KMS-11 (cell line): ENCODE data around the gene WNT3A.

ENCODE experiments used
- H2AFZ ChIP-seq: fragments of 200-600 bp; sonication (generic); 2 replicates; pipeline ENCODE4 v1.6.1; 2016; ENCODE audit warnings: antibody characterized with exemption, mixed run types, low read depth
- H3K27ac ChIP-seq: fragments of 200-600 bp; sonication (generic); 2 replicates; pipeline ENCODE4 v1.6.1; 2016; ENCODE audit warnings: mild to moderate bottlenecking, mixed run types
- H3K27me3 ChIP-seq: fragments of 200-600 bp; sonication (generic); 2 replicates; pipeline ENCODE4 v1.6.1; 2017; ENCODE audit warnings: mild to moderate bottlenecking, low read depth, mixed run types, moderate library complexity; ENCODE audit not compliant: insufficient read depth
- H3K36me3 ChIP-seq: fragments of 200-600 bp; sonication (generic); 2 replicates; pipeline ENCODE4 v1.6.1; 2017; ENCODE audit warnings: mild to moderate bottlenecking, mixed run types; ENCODE audit not compliant: insufficient read depth
- H3K4me1 ChIP-seq: fragments of 200-600 bp; sonication (generic); 2 replicates; pipeline ENCODE4 v1.6.1; 2016; ENCODE audit warnings: mild to moderate bottlenecking, low read depth, mixed run types; ENCODE audit not compliant: poor library complexity, severe bottlenecking
- H3K4me2 ChIP-seq: fragments of 200-600 bp; sonication (generic); 2 replicates; pipeline ENCODE4 v1.7.0; 2016; ENCODE audit warnings: mild to moderate bottlenecking, mixed run types
- H3K4me3 ChIP-seq: fragments of 200-600 bp; sonication (generic); IDR thresholded peaks from 2 replicates; pipeline ENCODE4 v1.6.1; 2017; ENCODE audit warnings: low read depth, low read length, mixed read lengths; ENCODE audit not compliant: insufficient read depth
- H3K79me2 ChIP-seq: fragments of 200-600 bp; sonication (generic); 2 replicates; pipeline ENCODE4 v1.6.1; 2016; ENCODE audit warnings: low read depth, mixed run types; ENCODE audit not compliant: insufficient read depth
- H3K9ac ChIP-seq: fragments of 200-600 bp; sonication (generic); 2 replicates; pipeline ENCODE4 v1.6.1; 2016; ENCODE audit warnings: mild to moderate bottlenecking, mixed run types
- H4K20me1 ChIP-seq: fragments of 200-600 bp; sonication (generic); 2 replicates; pipeline ENCODE4 v1.6.1; 2016; ENCODE audit warnings: mild to moderate bottlenecking, mixed run types; ENCODE audit not compliant: insufficient read depth
- CTCF ChIP-seq: fragments of 200-600 bp; sonication (generic); conservative IDR thresholded peaks from 2 replicates; pipeline ENCODE4 v1.6.1; 2017; ENCODE audit warnings: low read depth, mild to moderate bottlenecking, antibody characterized with exemption, low read length, moderate library complexity, mixed read lengths

Gene WNT3A

GRCh38 chr1:228084325-228084724 is 77.5 kb downstream of the WNT3A start:
- Histone ChIP-seq H3K79me2 (peaks cover 100% of the 10 kb centered on the region), H3K4me1 (peaks cover 65% of the 10 kb centered on the region), H3K27me3 (no peaks in the 10 kb centered on the region), H3K36me3 (peaks cover 7% of the 10 kb centered on the region; the same call in 1 of the 2 replicates), H3K4me3 (peak overlapping the region; percentile 12), H3K27ac (peak overlapping the region; percentile 92), H2AFZ (no peak overlapping the region), H4K20me1 (peaks cover 59% of the 10 kb centered on the region), H3K4me2 (peak overlapping the region; percentile 99), H3K9ac (peak overlapping the region; percentile 99)
- TF ChIP-seq CTCF: no peak

- Histone ChIP-seq H3K79me2 (peaks cover 100% of the 10 kb centered on the region), H3K4me2 (peak overlapping the region; percentile 99), H4K20me1 (peaks cover 64% of the 10 kb centered on the region), H3K4me3 (peak overlapping the region; percentile 16), H3K36me3 (peaks cover 7% of the 10 kb centered on the region; the same call in 1 of the 2 replicates), H3K27me3 (no peaks in the 10 kb centered on the region), H3K9ac (peak overlapping the region; percentile 99; the same call in 1 of the 2 replicates), H2AFZ (no peak overlapping the region), H3K4me1 (peaks cover 70% of the 10 kb centered on the region), H3K27ac (peak overlapping the region; percentile 92; the same call in 1 of the 2 replicates)
- no peak for TF ChIP-seq CTCF
Observed at GRCh38 chr1:228084797-228085196, 78.0 kb downstream of the WNT3A start.

- H3K36me3 ChIP-seq: peaks cover 7% of the 10 kb centered on the region; the same call in 1 of the 2 replicates
- H3K4me1 ChIP-seq: peaks cover 73% of the 10 kb centered on the region
- peaks cover 70% of the 10 kb centered on the region for H4K20me1 ChIP-seq
Observed at GRCh38 chr1:228085287-228085951, 78.6 kb downstream of the WNT3A start.

GRCh38 chr1:228087771-228088251 is 81.0 kb downstream of the WNT3A start:
- peaks cover 85% of the 10 kb centered on the region for H3K4me1 ChIP-seq
- H3K4me2 ChIP-seq: peak overlapping the region; percentile 99
- no peak overlapping the region for H3K9ac ChIP-seq
- peaks cover 100% of the 10 kb centered on the region for H3K79me2 ChIP-seq
- H4K20me1 ChIP-seq: peaks cover 94% of the 10 kb centered on the region
- no peak for TF ChIP-seq CTCF
- no peak overlapping the region for H3K4me3 ChIP-seq
- no peaks in the 10 kb centered on the region for H3K27me3 ChIP-seq
- H2AFZ ChIP-seq: no peak overlapping the region
- peaks cover 10% of the 10 kb centered on the region; the same call in 1 of the 2 replicates for H3K36me3 ChIP-seq
- peak overlapping the region; percentile 64; the same call in 1 of the 2 replicates for H3K27ac ChIP-seq

More at GRCh38 chr1:228085287-228085951, 78.6 kb downstream of the WNT3A start:
- Histone ChIP-seq H2AFZ (no peak overlapping the region), H3K4me2 (peak overlapping the region; percentile 99), H3K9ac (peak overlapping the region; percentile 99; the same call in 1 of the 2 replicates), H3K79me2 (peaks cover 100% of the 10 kb centered on the region), H3K27me3 (no peaks in the 10 kb centered on the region), H3K27ac (peak overlapping the region; percentile 92; the same call in 1 of the 2 replicates), H3K4me3 (peak overlapping the region; percentile 16)
- no peak for TF ChIP-seq CTCF
